ENCODE data around the gene SPON1.

- TF ChIP-seq CTCF (conservative IDR thresholded peaks at IDR 0.05; ENCODE audit: low read depth, low read length) (no peak), EZH2phosphoT487 (IDR thresholded peaks at IDR 0.05; ENCODE audit: borderline replicate concordance, low read length) (no peak)
Measured at GRCh38 chr11:13928566-13929251, 33.8 kb upstream of the SPON1 start.
